IPS-18a (cell line): ENCODE measurements around the gene FCMR.

Source experiments
- H3K27ac ChIP-seq: one replicate; pipeline ENCODE4 v1.5.1; 2013; ENCODE audit warnings: low read length
- H3K27me3 ChIP-seq: one replicate; pipeline ENCODE4 v1.6.1; 2013; ENCODE audit warnings: mild to moderate bottlenecking, low read length; ENCODE audit not compliant: control insufficient read depth, insufficient read depth
- H3K36me3 ChIP-seq: one replicate; pipeline ENCODE4 v1.6.1; 2013; ENCODE audit warnings: low read depth, low read length; ENCODE audit not compliant: control insufficient read depth
- H3K4me1 ChIP-seq: one replicate; pipeline ENCODE4 v1.6.1; 2013; ENCODE audit warnings: low read depth, low read length; ENCODE audit not compliant: control insufficient read depth
- H3K4me3 ChIP-seq: one replicate; pipeline ENCODE4 v1.5.1; 2013; ENCODE audit warnings: low read length
- H3K9ac ChIP-seq: one replicate; pipeline ENCODE4 v1.6.1; 2013; ENCODE audit warnings: mild to moderate bottlenecking, low read length, moderate library complexity
- H3K9me3 ChIP-seq: one replicate; pipeline ENCODE4 v1.6.1; 2013; ENCODE audit warnings: low read depth, low read length; ENCODE audit not compliant: control insufficient read depth

The FCMR gene

GRCh38 chr1:206958144-206958543 lies 36.4 kb upstream of the FCMR start:
- no peak overlapping the region for H3K4me3 ChIP-seq
- no peaks in the 10 kb centered on the region for H3K4me1 ChIP-seq
- H3K36me3 ChIP-seq: no peaks in the 10 kb centered on the region
- no peaks in the 10 kb centered on the region for H3K27me3 ChIP-seq
- no peak overlapping the region for H3K27ac ChIP-seq
- no peaks in the 10 kb centered on the region for H3K9me3 ChIP-seq
- no peak overlapping the region for H3K9ac ChIP-seq

- no peaks in the 10 kb centered on the region for H3K4me1 ChIP-seq
- H3K27me3 ChIP-seq: no peaks in the 10 kb centered on the region
- H3K4me3 ChIP-seq: no peak overlapping the region
These were observed 35.9 kb upstream of the FCMR start for GRCh38 chr1:206957639-206958038.

GRCh38 chr1:206955476-206956451 lies 34.0 kb upstream of the FCMR start:
- no peaks in the 10 kb centered on the region for H3K27me3 ChIP-seq
- H3K9me3 ChIP-seq: no peaks in the 10 kb centered on the region
- H3K4me1 ChIP-seq: no peaks in the 10 kb centered on the region
- H3K36me3 ChIP-seq: no peaks in the 10 kb centered on the region
- no peak overlapping the region for H3K9ac ChIP-seq
- no peak overlapping the region for H3K27ac ChIP-seq
- H3K4me3 ChIP-seq: no peak overlapping the region

More at GRCh38 chr1:206957639-206958038, 35.9 kb upstream of the FCMR start:
- no peaks in the 10 kb centered on the region for H3K9me3 ChIP-seq
- H3K27ac ChIP-seq: no peak overlapping the region
- H3K36me3 ChIP-seq: no peaks in the 10 kb centered on the region
- H3K9ac ChIP-seq: no peak overlapping the region

GRCh38 chr1:206954459-206955342 lies 33.0 kb upstream of the FCMR start:
- no peaks in the 10 kb centered on the region for H3K4me1 ChIP-seq
- H3K4me3 ChIP-seq: no peak overlapping the region
- H3K27ac ChIP-seq: no peak overlapping the region
- no peak overlapping the region for H3K9ac ChIP-seq
- no peaks in the 10 kb centered on the region for H3K9me3 ChIP-seq
- H3K27me3 ChIP-seq: no peaks in the 10 kb centered on the region
- H3K36me3 ChIP-seq: no peaks in the 10 kb centered on the region

GRCh38 chr1:206953626-206954025 lies 31.9 kb upstream of the FCMR start:
- Histone ChIP-seq H3K9me3 (no peaks in the 10 kb centered on the region), H3K4me1 (no peaks in the 10 kb centered on the region), H3K9ac (no peak overlapping the region), H3K27ac (no peak overlapping the region), H3K36me3 (no peaks in the 10 kb centered on the region), H3K4me3 (no peak overlapping the region), H3K27me3 (no peaks in the 10 kb centered on the region)

GRCh38 chr1:206953126-206953525 lies 31.4 kb upstream of the FCMR start:
- H3K4me1 ChIP-seq: no peaks in the 10 kb centered on the region
- H3K27ac ChIP-seq: no peak overlapping the region
- H3K9ac ChIP-seq: no peak overlapping the region
- H3K36me3 ChIP-seq: no peaks in the 10 kb centered on the region
- no peak overlapping the region for H3K4me3 ChIP-seq
- no peaks in the 10 kb centered on the region for H3K27me3 ChIP-seq
- no peaks in the 10 kb centered on the region for H3K9me3 ChIP-seq

- H3K27ac ChIP-seq: no peak overlapping the region
- no peaks in the 10 kb centered on the region for H3K4me1 ChIP-seq
- H3K9me3 ChIP-seq: no peaks in the 10 kb centered on the region
- no peaks in the 10 kb centered on the region for H3K27me3 ChIP-seq
- no peak overlapping the region for H3K4me3 ChIP-seq
- no peaks in the 10 kb centered on the region for H3K36me3 ChIP-seq
- H3K9ac ChIP-seq: no peak overlapping the region
These were observed 30.4 kb upstream of the FCMR start for GRCh38 chr1:206952171-206952570.

- H3K9ac ChIP-seq: no peak overlapping the region
- H3K9me3 ChIP-seq: no peaks in the 10 kb centered on the region
- H3K36me3 ChIP-seq: no peaks in the 10 kb centered on the region
- no peak overlapping the region for H3K27ac ChIP-seq
- H3K4me1 ChIP-seq: no peaks in the 10 kb centered on the region
- no peaks in the 10 kb centered on the region for H3K27me3 ChIP-seq
- no peak overlapping the region for H3K4me3 ChIP-seq
These were observed 29.8 kb upstream of the FCMR start for GRCh38 chr1:206951318-206952100.

GRCh38 chr1:206949641-206950040 lies 27.9 kb upstream of the FCMR start:
- no peaks in the 10 kb centered on the region for H3K4me1 ChIP-seq
- H3K36me3 ChIP-seq: no peaks in the 10 kb centered on the region
- no peak overlapping the region for H3K4me3 ChIP-seq
- no peak overlapping the region for H3K9ac ChIP-seq
- H3K27ac ChIP-seq: no peak overlapping the region
- H3K9me3 ChIP-seq: no peaks in the 10 kb centered on the region
- H3K27me3 ChIP-seq: no peaks in the 10 kb centered on the region

GRCh38 chr1:206949208-206949607 lies 27.5 kb upstream of the FCMR start:
- Histone ChIP-seq H3K9ac (no peak overlapping the region), H3K4me3 (no peak overlapping the region), H3K27me3 (no peaks in the 10 kb centered on the region), H3K27ac (no peak overlapping the region), H3K4me1 (no peaks in the 10 kb centered on the region), H3K9me3 (no peaks in the 10 kb centered on the region), H3K36me3 (no peaks in the 10 kb centered on the region)

- Histone ChIP-seq H3K4me1 (no peaks in the 10 kb centered on the region), H3K9ac (no peak overlapping the region), H3K27me3 (no peaks in the 10 kb centered on the region), H3K4me3 (no peak overlapping the region), H3K27ac (no peak overlapping the region), H3K9me3 (no peaks in the 10 kb centered on the region), H3K36me3 (no peaks in the 10 kb centered on the region)
These were observed 25.5 kb upstream of the FCMR start for GRCh38 chr1:206947255-206947654.
